HepG2 (cell line): ENCODE measurements around the gene CDC34. TPM values are rescaled to one million over a fixed set of nuclear protein-coding genes. Genes with fewer than 3 reads are reported as not detected.

Source experiments
- CBX2 ChIP-seq, 2 experiments: fragments of 200-600 bp in 1 of 2; sonication (generic); formaldehyde crosslinking in 1 of 2; IDR thresholded peaks; 2 replicates each; pipeline versions ENCODE4 v1.7.0 to v1.8.1; 2018 to 2022; ENCODE audit warnings: low read depth in 2 of 2, low read length in 1 of 2, mild to moderate bottlenecking in 1 of 2, missing genetic modification reagents in 1 of 2
- CENPT ChIP-seq: sonication (generic); formaldehyde crosslinking; IDR thresholded peaks from 2 replicates; pipeline ENCODE4 v1.8.0; 2022; ENCODE audit warnings: low read depth, mild to moderate bottlenecking, moderate library complexity, missing genetic modification reagents
- EP300 ChIP-seq, 3 experiments: sonication (generic) in 1 of 3; formaldehyde crosslinking in 1 of 3; IDR thresholded peaks; 2 replicates each; pipeline versions ENCODE4 v1.5.1 to v1.6.1; 2011 to 2020; ENCODE audit warnings: low read depth in 2 of 3, low read length in 2 of 3, borderline replicate concordance in 1 of 3, improper control_type of control experiment in 1 of 3, mild to moderate bottlenecking in 1 of 3, missing genetic modification reagents in 1 of 3, moderate library complexity in 1 of 3
- FOXM1 ChIP-seq: sonication (generic); formaldehyde crosslinking; IDR thresholded peaks from 2 replicates; pipeline ENCODE4 v1.5.0; 2020; ENCODE audit warnings: missing genetic modification reagents
- GZF1 ChIP-seq: sonication (generic); formaldehyde crosslinking; IDR thresholded peaks from 2 replicates; pipeline ENCODE4 v1.5.1; 2020; ENCODE audit warnings: mild to moderate bottlenecking, missing genetic modification reagents
- MTA3 ChIP-seq: sonication (generic); formaldehyde crosslinking; IDR thresholded peaks from 2 replicates; pipeline ENCODE4 v1.4.0; 2020; ENCODE audit warnings: missing genetic modification reagents
- ZFP37 ChIP-seq: sonication (generic); formaldehyde crosslinking; IDR thresholded peaks from 2 replicates; pipeline ENCODE4 v1.4.0; 2020; ENCODE audit warnings: missing genetic modification reagents, borderline replicate concordance
- ZNF460 ChIP-seq: sonication (generic); formaldehyde crosslinking; IDR thresholded peaks from 2 replicates; pipeline ENCODE4 v1.5.1; 2020; ENCODE audit warnings: missing genetic modification reagents, mild to moderate bottlenecking, borderline replicate concordance
- polyA plus RNA-seq, 8 experiments: library from polyadenylated mRNA; depleted of rRNA in 3 of 8; stranded (reverse) in 7 of 8; unstranded in 1 of 8; fragments of >200 nt; fragmentation: Illumina TruSeq in 4 of 8; extraction: Trizol in 4 of 8; gene quantifications; 2 replicates each; pipeline versions ENCODE4 v1.2.1 to v1.2.3, GENCODE V29; 2011 to 2016; ENCODE audit warnings: low read depth in 4 of 8, missing spikeins in 1 of 8, mixed read lengths in 1 of 8; ENCODE audit not compliant: insufficient read depth in 1 of 8
- total RNA-seq, 5 experiments: library from RNA; depleted of rRNA; stranded (reverse); fragments of >200 nt; fragmentation: Illumina TruSeq; extraction: Trizol; gene quantifications; 2 replicates each; pipeline ENCODE4 v1.2.3, GENCODE V29; 2016; ENCODE audit warnings: low read depth in 1 of 5
- TF ChIP-seq, protein P1 (sequence below): IDR thresholded peaks from 2 replicates; pipeline ENCODE4 v1.6.1; 2018; ENCODE audit warnings: missing genetic modification reagents
- TF ChIP-seq, protein P2 (sequence below): sonication (generic); formaldehyde crosslinking; IDR thresholded peaks from 2 replicates; pipeline ENCODE4 v1.5.0; 2020; ENCODE audit warnings: mild to moderate bottlenecking, missing genetic modification reagents, borderline replicate concordance
- TF ChIP-seq, protein P3 (sequence below): sonication (generic); formaldehyde crosslinking; conservative IDR thresholded peaks from 2 replicates; pipeline ENCODE4 v1.8.0; 2022; ENCODE audit warnings: mild to moderate bottlenecking, moderate library complexity, missing genetic modification reagents
- TF ChIP-seq, protein P4 (sequence below): sonication (generic); formaldehyde crosslinking; IDR thresholded peaks from 2 replicates; pipeline ENCODE4 v1.4.0; 2020; ENCODE audit warnings: mild to moderate bottlenecking, missing genetic modification reagents

The CDC34 gene
- total and polyA plus RNA-seq, 2 of the 13 experiments (the other 11 are each of a cell fraction or from before 2014, with no cell fraction given) = 138 to 150 TPM

DNA sequence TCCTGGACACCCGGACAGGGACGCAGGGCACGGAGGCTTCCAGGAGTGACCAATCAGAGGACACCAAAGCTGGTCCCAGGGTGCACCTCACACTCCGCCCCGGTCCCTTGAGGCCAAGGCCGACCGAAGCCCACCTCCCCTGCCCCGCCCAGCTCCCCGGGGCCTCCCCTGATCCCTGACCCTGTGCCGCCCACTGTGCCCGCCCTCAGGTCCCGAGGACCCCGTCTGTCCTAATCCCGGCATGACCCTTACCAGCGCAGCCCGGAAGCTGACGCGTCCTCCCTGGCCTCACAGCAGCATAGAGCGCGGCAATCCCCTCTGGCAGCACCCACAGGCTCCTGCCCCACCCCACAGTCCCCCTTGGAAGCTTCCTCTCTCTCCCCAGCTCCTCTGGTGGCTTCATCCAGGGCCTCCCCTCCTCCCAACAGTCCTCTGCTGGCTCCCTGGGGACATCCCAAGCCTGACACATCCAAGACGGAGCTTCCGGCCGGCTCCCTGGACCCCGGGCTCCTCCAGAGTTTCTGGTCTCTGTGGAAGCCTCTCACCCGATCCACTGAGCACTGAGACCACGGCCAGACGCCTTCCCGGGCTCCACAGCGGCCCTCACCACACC is 7.4 kb upstream of the CDC34 start (continued):
- TF ChIP-seq, protein P1, sequence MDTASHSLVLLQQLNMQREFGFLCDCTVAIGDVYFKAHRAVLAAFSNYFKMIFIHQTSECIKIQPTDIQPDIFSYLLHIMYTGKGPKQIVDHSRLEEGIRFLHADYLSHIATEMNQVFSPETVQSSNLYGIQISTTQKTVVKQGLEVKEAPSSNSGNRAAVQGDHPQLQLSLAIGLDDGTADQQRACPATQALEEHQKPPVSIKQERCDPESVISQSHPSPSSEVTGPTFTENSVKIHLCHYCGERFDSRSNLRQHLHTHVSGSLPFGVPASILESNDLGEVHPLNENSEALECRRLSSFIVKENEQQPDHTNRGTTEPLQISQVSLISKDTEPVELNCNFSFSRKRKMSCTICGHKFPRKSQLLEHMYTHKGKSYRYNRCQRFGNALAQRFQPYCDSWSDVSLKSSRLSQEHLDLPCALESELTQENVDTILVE = peak; percentile 26; the same call in 1 of the 2 replicates
- TF ChIP-seq EP300 (IDR thresholded peaks at IDR 0.05; ENCODE audit: low read depth in 2 of 2, low read length in 2 of 2) (peak; percentile 84 to 91; a peak in 3 of 4 replicates), EP300 (CRISPR knock-in tag; IDR thresholded peaks at IDR 0.05; ENCODE audit: borderline replicate concordance) (peak; percentile 64; the same call in 1 of the 2 replicates), CBX2 (IDR thresholded peaks at IDR 0.05; ENCODE audit: low read depth, low read length) (no peak), CBX2 (CRISPR knock-in tag; IDR thresholded peaks at IDR 0.05; ENCODE audit: low read depth) (no peak), GZF1 (no peak), MTA3 (CRISPR knock-in tag) (no peak), CENPT (no peak), ZNF460 (CRISPR knock-in tag) (peak; percentile 19; the same call in 1 of the 2 replicates), ZFP37 (CRISPR knock-in tag) (no peak), FOXM1 (CRISPR knock-in tag) (no peak)
- TF ChIP-seq, protein P2, sequence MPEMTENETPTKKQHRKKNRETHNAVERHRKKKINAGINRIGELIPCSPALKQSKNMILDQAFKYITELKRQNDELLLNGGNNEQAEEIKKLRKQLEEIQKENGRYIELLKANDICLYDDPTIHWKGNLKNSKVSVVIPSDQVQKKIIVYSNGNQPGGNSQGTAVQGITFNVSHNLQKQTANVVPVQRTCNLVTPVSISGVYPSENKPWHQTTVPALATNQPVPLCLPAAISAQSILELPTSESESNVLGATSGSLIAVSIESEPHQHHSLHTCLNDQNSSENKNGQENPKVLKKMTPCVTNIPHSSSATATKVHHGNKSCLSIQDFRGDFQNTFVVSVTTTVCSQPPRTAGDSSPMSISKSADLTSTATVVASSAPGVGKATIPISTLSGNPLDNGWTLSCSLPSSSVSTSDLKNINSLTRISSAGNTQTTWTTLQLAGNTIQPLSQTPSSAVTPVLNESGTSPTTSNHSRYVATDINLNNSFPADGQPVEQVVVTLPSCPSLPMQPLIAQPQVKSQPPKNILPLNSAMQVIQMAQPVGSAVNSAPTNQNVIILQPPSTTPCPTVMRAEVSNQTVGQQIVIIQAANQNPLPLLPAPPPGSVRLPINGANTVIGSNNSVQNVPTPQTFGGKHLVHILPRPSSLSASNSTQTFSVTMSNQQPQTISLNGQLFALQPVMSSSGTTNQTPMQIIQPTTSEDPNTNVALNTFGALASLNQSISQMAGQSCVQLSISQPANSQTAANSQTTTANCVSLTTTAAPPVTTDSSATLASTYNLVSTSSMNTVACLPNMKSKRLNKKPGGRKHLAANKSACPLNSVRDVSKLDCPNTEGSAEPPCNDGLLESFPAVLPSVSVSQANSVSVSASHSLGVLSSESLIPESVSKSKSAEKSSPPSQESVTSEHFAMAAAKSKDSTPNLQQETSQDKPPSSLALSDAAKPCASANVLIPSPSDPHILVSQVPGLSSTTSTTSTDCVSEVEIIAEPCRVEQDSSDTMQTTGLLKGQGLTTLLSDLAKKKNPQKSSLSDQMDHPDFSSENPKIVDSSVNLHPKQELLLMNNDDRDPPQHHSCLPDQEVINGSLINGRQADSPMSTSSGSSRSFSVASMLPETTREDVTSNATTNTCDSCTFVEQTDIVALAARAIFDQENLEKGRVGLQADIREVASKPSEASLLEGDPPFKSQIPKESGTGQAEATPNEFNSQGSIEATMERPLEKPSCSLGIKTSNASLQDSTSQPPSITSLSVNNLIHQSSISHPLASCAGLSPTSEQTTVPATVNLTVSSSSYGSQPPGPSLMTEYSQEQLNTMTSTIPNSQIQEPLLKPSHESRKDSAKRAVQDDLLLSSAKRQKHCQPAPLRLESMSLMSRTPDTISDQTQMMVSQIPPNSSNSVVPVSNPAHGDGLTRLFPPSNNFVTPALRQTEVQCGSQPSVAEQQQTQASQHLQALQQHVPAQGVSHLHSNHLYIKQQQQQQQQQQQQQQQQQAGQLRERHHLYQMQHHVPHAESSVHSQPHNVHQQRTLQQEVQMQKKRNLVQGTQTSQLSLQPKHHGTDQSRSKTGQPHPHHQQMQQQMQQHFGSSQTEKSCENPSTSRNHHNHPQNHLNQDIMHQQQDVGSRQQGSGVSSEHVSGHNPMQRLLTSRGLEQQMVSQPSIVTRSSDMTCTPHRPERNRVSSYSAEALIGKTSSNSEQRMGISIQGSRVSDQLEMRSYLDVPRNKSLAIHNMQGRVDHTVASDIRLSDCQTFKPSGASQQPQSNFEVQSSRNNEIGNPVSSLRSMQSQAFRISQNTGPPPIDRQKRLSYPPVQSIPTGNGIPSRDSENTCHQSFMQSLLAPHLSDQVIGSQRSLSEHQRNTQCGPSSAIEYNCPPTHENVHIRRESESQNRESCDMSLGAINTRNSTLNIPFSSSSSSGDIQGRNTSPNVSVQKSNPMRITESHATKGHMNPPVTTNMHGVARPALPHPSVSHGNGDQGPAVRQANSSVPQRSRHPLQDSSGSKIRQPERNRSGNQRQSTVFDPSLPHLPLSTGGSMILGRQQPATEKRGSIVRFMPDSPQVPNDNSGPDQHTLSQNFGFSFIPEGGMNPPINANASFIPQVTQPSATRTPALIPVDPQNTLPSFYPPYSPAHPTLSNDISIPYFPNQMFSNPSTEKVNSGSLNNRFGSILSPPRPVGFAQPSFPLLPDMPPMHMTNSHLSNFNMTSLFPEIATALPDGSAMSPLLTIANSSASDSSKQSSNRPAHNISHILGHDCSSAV = no peak
- TF ChIP-seq, protein P3, sequence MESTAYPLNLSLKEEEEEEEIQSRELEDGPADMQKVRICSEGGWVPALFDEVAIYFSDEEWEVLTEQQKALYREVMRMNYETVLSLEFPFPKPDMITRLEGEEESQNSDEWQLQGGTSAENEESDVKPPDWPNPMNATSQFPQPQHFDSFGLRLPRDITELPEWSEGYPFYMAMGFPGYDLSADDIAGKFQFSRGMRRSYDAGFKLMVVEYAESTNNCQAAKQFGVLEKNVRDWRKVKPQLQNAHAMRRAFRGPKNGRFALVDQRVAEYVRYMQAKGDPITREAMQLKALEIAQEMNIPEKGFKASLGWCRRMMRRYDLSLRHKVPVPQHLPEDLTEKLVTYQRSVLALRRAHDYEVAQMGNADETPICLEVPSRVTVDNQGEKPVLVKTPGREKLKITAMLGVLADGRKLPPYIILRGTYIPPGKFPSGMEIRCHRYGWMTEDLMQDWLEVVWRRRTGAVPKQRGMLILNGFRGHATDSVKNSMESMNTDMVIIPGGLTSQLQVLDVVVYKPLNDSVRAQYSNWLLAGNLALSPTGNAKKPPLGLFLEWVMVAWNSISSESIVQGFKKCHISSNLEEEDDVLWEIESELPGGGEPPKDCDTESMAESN = 0 out of 2 replicates have a peak, but pooled peaks have one; percentile 51
- TF ChIP-seq, protein P4, sequence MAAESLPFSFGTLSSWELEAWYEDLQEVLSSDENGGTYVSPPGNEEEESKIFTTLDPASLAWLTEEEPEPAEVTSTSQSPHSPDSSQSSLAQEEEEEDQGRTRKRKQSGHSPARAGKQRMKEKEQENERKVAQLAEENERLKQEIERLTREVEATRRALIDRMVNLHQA (CRISPR knock-in tag) = no peak
